GM18861 (cell line): ENCODE data around the gene ENPP5.

Experiments
- ATAC-seq: cut with Tn5 transposase; IDR thresholded peaks from one replicate; pipeline ENCODE4 v1.9.1; 2021; ENCODE audit not compliant: unreplicated experiment

Gene ENPP5

GRCh38 chr6:46113370-46113769 lies 57.4 kb downstream of the ENPP5 start:
- no peak for ATAC-seq
